Stimulated activated CD4-positive, alpha-beta T cell treated with anti-CD3 and anti-CD28 coated beads, Interleukin-12 subunit alpha, Interleukin-12 subunit beta, amount 100 ng/mL, for 24 hours (primary cell): Measurements from ENCODE around the gene ABCA2.
"Not testable (repeated sequence)": the region's sequence is repeated elsewhere in the genome, so short reads cannot be mapped to it uniquely, and the experiment has no call there.

ENCODE experiments used
- DNase-seq, 2 experiments: peaks; one replicate each; pipeline ENCODE4 v3.0.0-alpha.2; 2020; ENCODE audit warnings: low read depth in 2 of 2

Gene ABCA2

GRCh38 chr9:137044502-137045177 is 16.6 kb upstream of the ABCA2 start:
- DNase-seq, result no peak

- no peak for DNase-seq
Observed at GRCh38 chr9:137044037-137044436, 16.0 kb upstream of the ABCA2 start.

GRCh38 chr9:137042751-137043727 is 15.0 kb upstream of the ABCA2 start:
- no peak for DNase-seq

- DNase-seq, result no peak
Observed at GRCh38 chr9:137041124-137041523, 13.1 kb upstream of the ABCA2 start.

- no peak for DNase-seq
Observed at GRCh38 chr9:137040568-137040967, 12.5 kb upstream of the ABCA2 start.

- no peak for DNase-seq
Observed at GRCh38 chr9:137039611-137040366, 11.8 kb upstream of the ABCA2 start.

- no peak for DNase-seq
Observed at GRCh38 chr9:137038916-137039315, 10.9 kb upstream of the ABCA2 start.

- DNase-seq, result no peak
Observed at GRCh38 chr9:137037483-137037882, 9.4 kb upstream of the ABCA2 start.

GRCh38 chr9:137037035-137037434 is 9.0 kb upstream of the ABCA2 start:
- DNase-seq, result no peak

GRCh38 chr9:137035937-137036336 is 7.9 kb upstream of the ABCA2 start:
- no peak for DNase-seq

GRCh38 chr9:137035507-137035834 is 7.4 kb upstream of the ABCA2 start:
- no peak for DNase-seq

- DNase-seq, result peak; percentile 66 to 86
Observed at GRCh38 chr9:137034709-137035506, 6.9 kb upstream of the ABCA2 start.

- DNase-seq, result no peak
Observed at GRCh38 chr9:137034039-137034708, 6.1 kb upstream of the ABCA2 start.

- not testable (repeated sequence) for DNase-seq
Observed at GRCh38 chr9:137033481-137033880, 5.4 kb upstream of the ABCA2 start.

- DNase-seq, result no peak
Observed at GRCh38 chr9:137032858-137033257, 4.8 kb upstream of the ABCA2 start.

GRCh38 chr9:137031904-137032640 is 4.0 kb upstream of the ABCA2 start, which contains the start of gene FUT7:
TSS of gene FUT7 (minus strand) at chr9:137032088. CDS start at chr9:137031991, 97 bp downstream.
- peak in 1 of 2 experiments; percentile 25 for DNase-seq

- peak in 1 of 2 experiments; percentile 33 for DNase-seq
Observed at GRCh38 chr9:137030538-137031527, 2.8 kb upstream of the ABCA2 start.

- no peak for DNase-seq
Observed at GRCh38 chr9:137030006-137030405, 2.0 kb upstream of the ABCA2 start.
